Fibroblast of upper back skin (primary cell): ENCODE measurements around the gene BDH1.

Experiments
- DNase-seq: peaks from one replicate; pipeline ENCODE4 v3.0.0-alpha.2; 2013

The BDH1 gene

DNA sequence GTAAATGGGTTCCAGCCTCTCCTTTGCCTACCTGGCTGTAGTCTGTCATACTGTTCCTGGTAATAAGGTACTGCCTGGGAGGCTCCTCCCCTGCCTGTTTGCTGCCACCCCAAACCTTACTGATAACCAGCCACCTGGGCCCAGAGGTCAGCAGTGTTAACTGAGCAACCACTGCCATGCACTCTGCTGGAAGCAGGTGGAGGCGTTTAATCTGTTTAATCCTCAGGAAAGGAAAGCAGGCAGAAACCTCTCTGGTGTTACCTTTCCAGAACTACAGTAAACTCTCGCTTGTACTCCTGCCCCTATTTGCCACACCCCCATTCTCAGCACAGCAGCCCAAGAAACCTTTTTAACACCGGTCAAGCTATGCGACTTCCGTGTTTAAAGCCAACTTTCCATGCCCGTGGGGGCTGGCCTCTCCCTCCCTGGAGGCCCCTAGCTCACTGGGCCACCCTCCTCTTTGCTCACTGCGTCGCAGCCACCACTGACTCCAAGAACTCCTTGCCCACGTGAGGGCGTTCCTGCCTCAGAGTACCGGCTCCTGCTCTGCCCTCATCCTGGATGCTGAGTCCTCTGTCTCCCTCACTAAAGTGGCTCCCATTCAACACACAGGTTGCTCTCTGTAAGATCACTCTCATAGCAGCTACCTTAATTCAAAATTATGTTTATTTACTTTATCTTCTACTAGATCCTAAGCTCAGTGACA is 8.3 kb downstream of the BDH1 start:
- no peak for DNase-seq

DNA sequence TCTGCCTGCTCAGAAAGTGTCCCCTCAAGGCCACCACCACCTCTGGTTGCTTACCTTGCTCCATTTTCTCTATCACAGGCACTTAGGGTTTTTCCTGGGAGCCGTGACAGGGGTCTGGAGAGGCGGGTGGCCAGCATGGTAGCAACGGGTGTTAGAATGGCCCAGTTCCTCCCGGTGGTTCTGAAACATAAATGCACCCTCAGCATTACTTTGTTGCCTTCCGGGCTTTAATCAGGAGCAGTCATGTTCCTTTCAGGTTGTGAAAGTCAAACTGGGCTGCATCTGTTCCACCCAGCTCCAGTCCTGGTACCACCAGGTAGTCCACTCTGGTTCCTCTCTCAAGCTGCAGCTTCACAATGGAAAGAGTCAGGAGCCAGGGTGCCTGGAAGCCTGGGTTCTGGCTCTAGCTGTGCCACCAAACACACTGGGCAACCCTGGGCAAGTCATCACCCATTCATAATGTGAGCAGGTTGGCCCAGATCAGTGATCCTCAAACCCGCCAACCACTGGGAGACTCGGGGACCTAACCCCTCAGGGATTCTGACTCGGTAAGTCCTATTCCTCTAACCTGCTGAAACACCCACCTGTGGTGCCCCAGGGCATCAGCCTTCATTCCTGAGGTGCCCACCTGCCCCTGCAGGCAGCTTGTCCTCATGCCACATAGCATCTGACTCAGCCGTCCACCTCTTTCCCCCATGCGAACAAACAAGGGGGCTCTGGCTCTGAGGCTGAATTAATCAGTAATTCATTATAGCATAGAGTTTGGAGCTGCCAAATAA is 9.3 kb downstream of the BDH1 start:
- no peak for DNase-seq

DNA sequence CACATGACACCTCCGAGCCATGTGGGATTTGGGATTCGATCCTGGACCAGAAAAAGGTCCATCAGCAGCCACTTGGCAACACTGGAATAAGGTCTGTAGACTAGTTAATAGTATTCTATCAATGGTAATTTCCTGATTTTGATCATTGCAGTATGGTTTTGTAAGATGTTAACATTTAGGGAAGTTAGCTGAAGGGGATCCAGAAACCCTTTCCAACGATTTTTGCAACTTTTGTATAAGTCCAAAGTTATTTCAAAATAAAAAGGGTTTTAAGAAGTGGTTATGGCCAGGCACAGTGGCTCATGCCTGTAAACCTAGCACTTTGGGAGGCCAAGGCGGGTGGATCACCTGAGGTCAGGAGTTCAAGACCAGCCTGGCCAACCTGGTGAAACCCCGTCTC is 10.2 kb downstream of the BDH1 start:
- no peak for DNase-seq

DNA sequence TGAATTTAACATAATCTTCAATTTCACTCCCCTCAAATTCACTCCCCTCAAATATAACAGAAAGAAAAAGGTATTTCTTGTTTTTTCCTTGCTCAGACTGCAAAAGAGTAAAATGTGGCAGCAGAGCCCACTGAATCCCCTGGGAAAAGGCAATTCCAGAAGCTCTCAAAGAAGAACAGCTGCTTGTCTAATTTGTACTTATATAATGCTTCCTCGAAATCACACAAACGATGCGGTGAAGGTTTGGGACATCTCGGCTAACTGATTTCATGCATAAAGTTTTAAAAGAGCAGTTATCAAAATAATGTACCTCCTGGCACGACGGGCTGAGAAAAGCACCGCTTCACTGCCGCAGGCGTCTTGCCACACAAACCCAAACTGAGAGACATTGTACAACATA is 10.7 kb downstream of the BDH1 start:
- DNase-seq: no peak

DNA sequence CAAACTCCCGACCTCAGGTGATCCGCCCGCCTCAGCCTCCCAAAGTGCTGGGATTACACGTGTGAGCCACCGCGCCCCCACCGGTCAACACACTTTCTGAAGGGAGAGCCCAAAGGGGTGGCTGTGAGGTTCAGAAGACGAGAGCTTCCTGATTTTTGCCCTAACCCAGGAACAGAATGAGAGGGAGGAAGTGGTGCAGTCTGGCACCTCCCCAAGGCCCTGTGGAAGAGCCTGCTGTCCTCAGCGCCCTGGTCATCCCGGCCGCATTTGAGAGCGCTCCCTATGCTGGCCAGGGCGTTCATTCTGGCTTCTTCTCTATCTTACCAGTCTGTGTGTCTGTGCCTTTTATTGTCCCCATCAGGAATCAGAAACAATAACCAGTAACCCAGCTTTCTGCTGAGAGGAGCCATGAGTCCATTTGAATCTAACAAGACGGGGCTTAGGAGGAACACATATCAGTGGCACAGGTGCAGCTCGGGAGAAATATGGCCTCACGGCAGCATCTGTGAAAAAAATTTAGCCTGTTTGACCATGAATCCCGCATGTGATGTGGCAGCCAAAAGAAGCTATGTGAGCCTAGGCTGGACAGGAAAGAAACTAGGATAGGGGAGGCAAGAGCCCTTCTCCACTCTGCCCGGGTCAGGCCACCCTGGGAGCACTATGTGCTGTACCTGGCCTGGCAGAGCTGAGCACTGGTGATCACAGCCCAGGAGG is 12.9 kb downstream of the BDH1 start:
- no peak for DNase-seq

DNA sequence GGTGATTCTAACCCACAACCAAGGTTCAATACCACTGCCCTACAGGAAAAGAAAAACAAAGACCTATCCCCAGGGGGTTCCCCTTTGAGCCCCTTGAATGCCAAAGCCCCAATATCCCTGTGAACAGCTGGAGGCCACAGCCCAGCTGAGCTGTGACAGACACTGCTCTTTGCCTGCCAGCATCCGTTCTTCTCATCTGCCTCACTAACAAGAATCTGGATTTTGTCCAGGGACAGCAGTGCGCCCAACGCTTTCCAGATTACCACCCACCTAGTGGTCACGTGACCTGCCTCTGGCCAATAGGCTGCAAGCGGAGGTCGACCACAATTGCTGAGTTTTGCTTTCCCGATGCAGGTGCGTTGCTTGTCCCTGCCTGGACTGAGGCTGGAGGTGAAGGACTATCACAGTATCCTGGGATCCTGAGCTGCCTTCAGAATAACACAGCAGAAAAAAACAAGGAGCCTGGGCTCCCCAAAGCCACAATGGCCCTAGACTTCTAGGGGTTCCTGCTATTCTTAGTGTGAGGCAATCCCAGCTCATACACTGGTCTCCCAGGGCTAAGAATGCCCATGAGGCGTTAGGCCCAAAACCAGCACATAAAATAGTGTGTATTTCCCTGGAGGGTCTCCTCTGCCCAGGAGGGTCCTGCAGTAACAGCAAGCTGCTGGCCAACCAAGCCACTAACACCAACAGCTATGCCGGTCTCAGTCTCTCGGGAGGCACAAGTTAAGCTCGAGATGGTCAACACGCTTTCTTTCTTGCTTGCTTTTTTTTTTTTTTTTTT is 13.8 kb downstream of the BDH1 start:
- peak; percentile 77 for DNase-seq

DNA sequence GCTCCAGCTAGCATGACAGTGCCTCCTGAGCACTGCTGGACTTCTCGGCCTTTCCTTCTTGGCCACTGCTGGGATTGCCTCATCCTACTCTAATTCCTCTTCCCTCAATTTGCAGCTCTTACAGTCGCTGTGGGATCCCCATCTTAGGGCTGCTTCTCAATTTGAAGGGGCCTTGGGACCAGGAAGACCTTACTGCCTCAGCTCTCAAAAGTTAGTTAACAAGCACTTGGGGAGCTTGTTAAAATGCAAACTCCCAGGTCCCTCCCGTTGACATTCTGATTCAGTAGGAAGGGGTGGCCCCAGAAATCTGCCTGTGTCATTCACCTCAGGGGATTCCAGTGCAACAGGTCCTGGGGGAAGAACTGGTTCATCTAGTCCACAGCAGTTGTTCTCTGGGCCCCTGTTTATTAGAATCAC is 14.8 kb downstream of the BDH1 start:
- no peak for DNase-seq

DNA sequence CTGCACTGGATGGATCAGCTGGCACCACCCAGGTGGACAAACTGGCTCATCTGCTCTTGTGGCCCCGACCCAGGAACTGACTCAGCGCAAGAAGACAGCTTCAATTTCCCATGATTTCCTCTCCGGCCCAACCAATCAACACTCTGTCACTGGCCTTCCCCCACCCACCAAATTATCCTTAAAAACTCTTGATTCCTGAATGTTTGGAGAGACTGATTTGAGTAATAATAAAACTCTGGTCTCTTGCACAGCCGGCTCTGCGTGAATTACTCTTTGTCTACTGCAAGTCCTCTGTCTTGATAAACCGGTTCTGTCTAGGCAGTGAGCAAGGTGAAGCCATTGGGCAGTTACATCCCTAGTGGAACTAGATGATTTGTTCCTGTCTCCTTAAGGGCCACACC is 16.1 kb downstream of the BDH1 start:
- DNase-seq: no peak

DNA sequence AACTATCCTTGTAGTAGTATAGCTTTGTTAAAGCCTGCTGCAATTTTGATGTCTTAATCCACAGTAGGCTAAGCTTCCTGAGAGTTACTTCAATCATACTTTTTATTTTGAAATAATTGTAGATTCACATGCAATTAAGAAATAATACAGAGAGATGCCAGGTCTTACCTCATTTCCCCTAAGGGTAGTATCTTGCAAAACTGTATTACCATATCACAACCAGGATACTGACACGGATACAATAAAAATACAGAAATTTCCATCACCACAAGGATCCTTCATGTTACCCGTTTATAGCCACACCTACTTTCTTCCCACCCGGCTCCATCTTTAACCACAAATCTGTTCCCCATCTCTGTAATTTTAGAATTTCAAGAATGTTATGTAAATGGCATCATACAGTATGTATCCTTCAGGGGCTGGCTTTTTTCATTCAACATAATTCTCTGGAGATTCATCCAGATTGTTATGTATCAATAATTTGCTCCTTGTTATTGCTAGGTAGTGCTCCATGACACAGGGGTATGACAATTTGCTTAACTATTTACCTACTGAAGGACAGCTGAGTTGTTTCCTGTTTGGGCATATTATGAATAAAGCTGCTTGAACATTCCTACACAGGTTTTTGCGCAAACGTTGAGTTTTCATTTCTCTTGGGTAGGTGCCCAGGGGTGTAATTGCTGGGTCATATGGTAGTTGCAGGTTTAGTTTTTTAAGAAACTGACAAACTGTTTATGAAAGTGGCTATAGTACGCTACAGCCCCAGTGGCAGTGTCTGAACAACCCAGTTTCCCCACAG is 21.6 kb downstream of the BDH1 start:
- no peak for DNase-seq

DNA sequence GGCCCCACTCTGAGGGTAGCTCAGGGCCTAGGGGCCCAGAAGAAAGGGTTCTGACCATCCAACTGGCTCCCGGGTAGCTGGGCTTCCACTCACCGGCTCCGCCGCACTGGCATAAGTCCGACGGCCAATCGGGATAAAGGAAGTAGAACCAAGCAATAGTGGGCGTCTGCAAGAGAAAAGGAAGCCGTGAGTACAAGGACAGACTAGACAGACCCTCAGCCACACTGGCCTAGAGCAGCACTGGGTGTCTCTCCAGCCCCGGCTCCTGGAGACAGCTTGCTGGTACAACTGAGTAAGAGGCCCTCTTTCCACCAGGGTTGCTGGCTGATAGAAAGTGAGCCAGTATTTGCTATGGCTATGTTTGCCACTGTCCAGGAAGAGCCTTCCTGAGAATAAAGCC is 22.4 kb downstream of the BDH1 start:
- no peak for DNase-seq

DNA sequence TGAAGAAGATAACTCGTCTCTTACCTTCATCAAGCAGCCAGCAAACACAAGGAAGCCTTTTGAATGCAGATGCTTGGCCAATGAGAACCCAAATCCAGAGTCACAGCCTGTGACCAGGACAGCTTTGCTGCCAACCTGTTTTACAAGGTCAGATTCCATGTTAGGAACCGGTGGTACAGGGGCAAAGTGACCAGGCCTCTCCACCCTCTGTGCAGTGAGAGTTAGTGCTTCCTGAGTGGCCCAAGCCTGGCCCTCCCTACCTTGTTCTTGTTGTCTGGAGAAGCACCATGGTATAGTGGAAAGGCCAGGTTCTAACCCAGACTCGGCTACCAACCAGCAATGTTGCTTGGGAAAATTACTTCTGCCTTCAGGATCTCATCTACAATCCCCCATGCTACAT is 23.4 kb downstream of the BDH1 start:
- no peak for DNase-seq

DNA sequence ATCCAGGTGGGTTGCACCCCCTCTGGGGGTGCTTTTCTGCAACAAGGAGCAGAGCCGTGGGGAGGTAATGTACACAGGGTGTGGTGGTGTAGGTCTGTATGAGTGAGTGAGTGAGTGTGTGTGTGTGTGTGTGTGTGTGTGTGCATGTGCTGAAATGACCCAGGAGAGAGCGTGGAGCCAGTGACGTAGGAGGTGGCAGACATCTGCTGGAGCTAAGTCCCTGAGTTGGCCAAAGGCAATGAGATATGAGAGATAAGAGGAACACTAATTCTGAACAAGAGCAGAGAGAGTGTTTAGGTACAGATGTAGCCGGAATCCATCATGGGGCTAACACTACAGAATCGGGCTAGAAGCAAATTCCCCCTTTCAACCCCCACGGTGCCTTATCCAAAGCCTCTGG is 27.6 kb downstream of the BDH1 start:
- no peak for DNase-seq

DNA sequence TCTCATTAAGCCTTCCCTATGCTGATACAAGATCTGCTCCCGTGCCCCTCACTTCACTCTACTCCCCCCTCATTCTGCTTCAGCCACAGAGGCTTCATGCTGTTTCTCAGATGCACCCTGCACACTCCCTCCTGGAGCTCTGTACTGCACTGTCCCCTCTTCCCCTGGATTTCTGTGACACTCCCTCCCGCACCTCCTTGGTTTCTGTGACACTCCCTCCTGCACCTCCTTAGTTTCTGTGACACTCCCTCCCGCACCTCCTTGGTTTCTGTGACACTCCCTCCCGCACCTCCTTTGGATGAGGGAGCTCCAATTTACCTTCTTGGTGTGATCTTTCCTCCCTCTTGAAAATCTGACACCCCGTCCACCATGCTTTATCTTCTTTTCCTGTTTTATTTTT is 28.2 kb downstream of the BDH1 start:
- DNase-seq: no peak

DNA sequence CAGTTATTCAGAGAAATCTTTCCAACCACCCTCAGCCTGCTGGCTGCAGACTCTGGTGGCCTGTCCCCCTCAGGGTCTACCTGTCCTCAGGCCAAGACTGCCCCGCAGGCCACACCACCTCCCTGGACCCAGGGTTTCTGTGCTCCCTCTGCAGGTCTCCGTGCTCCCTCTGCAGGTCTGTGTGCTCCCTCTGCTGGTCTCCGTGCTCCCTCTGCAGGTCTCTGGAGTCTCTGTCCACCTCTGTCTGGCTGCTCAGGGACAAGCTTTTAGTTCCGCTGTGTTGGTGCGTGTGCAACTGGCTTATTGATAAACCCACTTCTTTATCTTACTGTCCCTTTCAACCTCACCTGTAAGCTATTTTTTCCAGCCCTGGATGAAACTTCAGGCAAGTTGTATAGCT is 30.1 kb downstream of the BDH1 start:
- DNase-seq: no peak

DNA sequence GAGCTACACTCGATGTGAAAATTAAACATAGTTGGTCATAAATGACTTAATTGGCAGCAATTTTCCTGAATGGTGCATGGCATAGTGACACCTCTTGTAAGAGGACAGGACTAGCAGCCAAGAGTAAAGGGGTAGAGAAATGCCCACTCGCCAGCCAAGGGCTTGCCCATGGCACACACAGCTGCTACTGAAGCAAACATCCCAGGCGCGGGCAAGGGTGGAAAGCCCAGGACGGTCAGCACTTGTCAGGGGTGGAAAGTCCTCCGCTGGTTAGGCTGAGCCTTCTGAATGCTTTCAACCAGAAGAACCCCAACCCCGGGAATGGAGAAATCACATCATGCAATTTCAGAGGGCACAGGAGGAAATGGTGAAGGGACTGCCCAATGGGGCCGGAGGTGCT is 31.6 kb downstream of the BDH1 start:
- no peak for DNase-seq

DNA sequence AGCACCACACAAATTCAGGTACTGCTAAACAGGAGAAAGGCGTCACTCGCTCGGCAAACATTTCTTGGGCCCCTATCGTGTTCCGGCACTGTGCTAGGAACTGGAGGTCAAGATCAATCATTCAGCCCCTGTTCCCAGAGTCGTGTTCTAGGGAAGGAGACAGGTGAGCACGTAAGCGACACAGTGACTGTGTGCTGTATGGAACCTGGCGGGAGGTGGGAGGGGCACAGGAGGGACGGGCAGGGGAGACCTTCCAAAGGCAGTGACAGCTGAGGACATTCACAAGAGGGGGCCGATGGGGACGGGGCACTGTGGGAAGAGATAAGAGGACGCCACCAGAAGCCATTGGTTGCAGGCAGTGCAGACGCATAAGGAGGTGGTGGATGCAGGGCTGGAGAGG is 32.2 kb downstream of the BDH1 start:
- DNase-seq: no peak

DNA sequence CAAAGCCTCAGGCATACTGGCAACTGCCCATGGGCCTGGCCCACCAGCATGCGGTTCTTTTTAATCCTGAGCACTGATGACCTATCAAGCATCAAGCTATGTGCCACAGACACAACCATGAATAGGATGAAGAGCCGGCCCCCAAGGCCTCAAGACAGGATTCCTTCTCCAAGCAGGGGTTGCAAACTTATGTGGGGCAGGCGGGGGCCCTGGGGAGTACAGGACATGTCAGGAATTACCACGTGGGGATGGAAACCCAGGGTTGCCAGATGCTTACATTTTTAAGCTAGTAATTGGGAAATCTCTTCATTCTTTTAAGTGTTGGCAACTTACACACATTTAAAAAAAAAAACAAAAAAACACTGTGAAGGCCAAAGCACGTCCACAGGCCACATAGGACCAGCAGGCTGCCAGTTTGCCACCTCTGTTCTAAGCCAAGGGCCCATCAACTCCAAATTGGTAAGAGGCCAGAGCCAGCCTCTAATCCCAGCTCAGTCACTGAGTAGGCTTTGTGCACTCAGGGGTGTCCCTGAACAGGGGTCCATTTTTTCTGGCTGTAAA is 32.8 kb downstream of the BDH1 start:
- peak; percentile 46 for DNase-seq

DNA sequence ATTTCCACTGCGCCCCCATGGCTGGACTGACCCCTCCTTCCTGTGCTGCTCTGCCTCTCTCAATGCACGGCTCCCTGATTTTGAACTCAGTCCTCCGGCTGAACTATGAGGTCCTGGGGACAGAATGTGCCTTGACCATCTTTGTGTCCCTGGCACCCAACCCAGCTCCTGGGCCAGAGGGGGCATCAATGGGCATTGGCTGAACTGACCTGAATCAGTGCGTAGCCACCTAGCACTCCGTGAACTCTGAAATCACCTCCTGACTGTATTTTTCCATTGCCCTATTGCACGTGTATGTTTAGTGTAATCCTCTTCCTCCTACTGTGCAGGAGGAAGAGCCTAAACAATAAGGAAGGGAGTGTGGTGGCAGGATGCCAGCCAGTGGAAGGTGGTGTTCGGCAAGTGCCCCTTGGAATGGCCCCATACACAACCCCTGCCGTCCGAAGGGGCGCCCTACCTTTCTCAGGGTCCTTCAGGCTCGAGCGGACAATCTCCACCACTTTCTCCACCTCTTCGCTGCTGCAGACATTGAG is 33.5 kb downstream of the BDH1 start:
- DNase-seq: no peak

DNA sequence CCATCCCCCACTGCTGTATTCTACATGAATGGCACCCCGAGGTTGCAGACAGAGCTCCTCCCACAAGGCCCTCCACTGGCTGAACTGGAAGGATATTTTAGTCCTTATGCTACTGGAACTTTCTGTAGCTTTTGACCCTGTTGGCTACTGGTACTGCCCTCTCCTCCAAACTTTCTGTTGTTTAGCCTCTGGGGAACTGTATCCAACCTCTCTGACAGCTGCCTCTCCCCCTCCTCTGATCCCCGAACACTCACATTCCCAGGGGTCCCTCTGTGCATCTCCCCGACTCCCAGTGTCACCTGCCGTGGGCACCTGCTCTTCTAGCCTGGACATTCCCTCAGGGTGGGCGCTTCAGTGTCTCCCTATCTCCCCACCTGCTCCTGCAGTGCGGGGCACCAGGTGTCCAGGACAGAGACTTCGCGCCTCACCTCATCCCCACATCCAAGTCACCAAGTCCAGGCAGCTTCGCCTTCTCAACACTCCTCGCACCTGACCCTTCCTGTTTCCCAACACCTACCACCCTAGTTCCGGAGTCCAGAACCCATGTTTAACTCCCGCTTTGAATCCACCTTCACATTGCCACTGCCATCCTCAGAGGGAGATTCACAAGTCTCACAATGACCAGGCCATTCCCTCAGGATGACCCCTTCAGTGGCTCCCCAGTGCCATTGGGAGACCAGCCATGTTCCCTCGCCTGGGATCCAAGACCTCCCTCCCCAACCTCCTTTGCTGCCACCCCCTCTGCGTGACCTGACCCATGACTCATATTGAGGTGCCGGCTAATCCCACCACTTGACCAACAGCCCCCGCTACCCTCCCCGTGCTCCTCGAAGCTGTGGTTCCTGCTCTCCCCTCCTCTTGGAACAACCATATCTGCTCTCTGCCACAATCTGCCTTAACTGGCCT is 34.2 kb downstream of the BDH1 start:
- no peak for DNase-seq
